Ishikawa (cell line): ENCODE measurements around the gene PLCB4.

Experiments used
- CEBPB ChIP-seq: IDR thresholded peaks from 2 replicates; pipeline ENCODE4 v1.6.1; 2012
- CREB1 ChIP-seq: IDR thresholded peaks from 2 replicates; pipeline ENCODE4 v1.6.1; 2012; ENCODE audit warnings: low read depth
- EGR1 ChIP-seq: IDR thresholded peaks from 2 replicates; pipeline ENCODE4 v1.6.1; 2012
- EP300 ChIP-seq: IDR thresholded peaks from 2 replicates; pipeline ENCODE4 v1.6.1; 2012; ENCODE audit warnings: borderline replicate concordance
- FOXM1 ChIP-seq: IDR thresholded peaks from 2 replicates; pipeline ENCODE4 v1.6.1; 2012; ENCODE audit warnings: low read depth, borderline replicate concordance
- NFIC ChIP-seq: IDR thresholded peaks from 2 replicates; pipeline ENCODE4 v1.6.1; 2012
- RAD21 ChIP-seq: IDR thresholded peaks from 2 replicates; pipeline ENCODE4 v1.6.1; 2012; ENCODE audit warnings: low read depth
- TAF1 ChIP-seq: IDR thresholded peaks from 2 replicates; pipeline ENCODE4 v1.6.1; 2012; ENCODE audit warnings: low read depth, mild to moderate bottlenecking
- TCF12 ChIP-seq: IDR thresholded peaks from 2 replicates; pipeline ENCODE4 v1.6.1; 2012; ENCODE audit warnings: low read depth
- TEAD4 ChIP-seq: IDR thresholded peaks from 2 replicates; pipeline ENCODE4 v1.6.1; 2012
- YY1 ChIP-seq: IDR thresholded peaks from 2 replicates; pipeline ENCODE4 v1.6.1; 2012; ENCODE audit warnings: low read depth
- ZBTB7A ChIP-seq: IDR thresholded peaks from 2 replicates; pipeline ENCODE4 v1.6.1; 2012; ENCODE audit warnings: low read depth
- TF ChIP-seq, protein P1 (sequence below): IDR thresholded peaks from 2 replicates; pipeline ENCODE4 v1.6.1; 2012
- TF ChIP-seq, protein P2 (sequence below): IDR thresholded peaks from 2 replicates; pipeline ENCODE4 v1.6.1; 2012
- TF ChIP-seq, protein P3 (sequence below): IDR thresholded peaks from 2 replicates; pipeline ENCODE4 v1.6.1; 2012; ENCODE audit warnings: low read depth, mild to moderate bottlenecking

Gene PLCB4

DNA sequence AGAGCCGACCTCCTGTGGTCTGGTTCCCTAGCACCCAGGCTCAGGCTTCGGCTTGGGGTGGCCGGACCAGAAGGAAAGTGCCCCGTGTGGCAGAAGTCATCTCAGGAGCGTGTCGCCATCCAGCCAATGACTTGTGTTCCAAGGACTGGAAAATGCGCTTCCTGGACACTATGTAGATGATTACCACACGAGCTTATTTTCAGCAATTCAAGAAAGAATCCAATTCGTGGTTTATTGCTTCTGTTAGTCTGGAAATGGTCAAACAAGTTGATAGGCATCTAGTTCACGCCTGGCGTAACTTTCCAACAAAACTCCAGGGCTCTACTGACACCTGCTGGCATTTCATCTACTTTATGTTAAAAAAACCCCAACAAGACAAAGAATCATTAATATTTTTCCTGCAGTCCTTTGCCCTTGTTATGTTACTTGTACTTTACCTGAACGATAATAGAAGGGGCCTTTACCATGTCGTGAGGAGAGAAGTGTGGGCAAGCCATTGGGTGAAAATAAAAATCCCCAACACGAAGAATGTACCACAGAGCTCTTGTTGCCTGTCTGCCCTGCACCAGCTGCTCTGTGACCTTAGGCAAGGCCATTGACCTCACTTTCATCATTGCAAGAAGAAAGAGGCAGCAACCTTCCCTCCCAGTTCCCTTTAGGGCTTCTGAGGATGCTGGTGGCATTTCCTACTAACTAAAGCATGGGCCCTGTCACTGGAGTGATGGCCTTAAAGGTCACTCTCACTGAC lies 290.8 kb downstream of the PLCB4 start:
- no peak for TF ChIP-seq ZBTB7A
- TF ChIP-seq, protein P1, sequence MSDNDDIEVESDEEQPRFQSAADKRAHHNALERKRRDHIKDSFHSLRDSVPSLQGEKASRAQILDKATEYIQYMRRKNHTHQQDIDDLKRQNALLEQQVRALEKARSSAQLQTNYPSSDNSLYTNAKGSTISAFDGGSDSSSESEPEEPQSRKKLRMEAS, result no peak
- TF ChIP-seq RAD21, result peak; percentile 68
- no peak for TF ChIP-seq EP300

DNA sequence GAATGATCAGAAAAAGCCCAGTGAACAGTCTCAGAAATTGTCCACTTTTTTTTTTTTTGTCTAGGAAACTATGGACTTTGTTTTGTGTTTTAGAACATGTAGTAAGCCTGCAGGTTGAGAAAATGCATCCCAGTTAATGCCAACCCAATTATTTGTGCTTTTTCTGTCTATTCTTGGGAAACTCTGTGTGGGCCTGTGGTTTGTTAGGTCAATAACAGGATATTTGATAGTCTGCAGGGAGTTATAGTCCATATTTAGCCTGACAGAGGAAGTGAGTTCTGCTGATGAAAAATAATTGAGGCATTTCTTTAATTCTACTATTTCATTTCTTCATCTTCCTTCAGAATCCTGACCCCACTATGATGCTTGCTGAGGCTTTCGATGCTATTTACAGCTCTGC lies 291.5 kb downstream of the PLCB4 start:
- TF ChIP-seq EP300, result no peak
- TF ChIP-seq TCF12, result no peak
- no peak for TF ChIP-seq ZBTB7A
- no peak for TF ChIP-seq TEAD4
- no peak for TF ChIP-seq NFIC
- no peak for TF ChIP-seq EGR1
- TF ChIP-seq TAF1, result no peak
- no peak for TF ChIP-seq RAD21
- no peak for TF ChIP-seq FOXM1
- TF ChIP-seq CEBPB, result no peak
- TF ChIP-seq, protein P2, sequence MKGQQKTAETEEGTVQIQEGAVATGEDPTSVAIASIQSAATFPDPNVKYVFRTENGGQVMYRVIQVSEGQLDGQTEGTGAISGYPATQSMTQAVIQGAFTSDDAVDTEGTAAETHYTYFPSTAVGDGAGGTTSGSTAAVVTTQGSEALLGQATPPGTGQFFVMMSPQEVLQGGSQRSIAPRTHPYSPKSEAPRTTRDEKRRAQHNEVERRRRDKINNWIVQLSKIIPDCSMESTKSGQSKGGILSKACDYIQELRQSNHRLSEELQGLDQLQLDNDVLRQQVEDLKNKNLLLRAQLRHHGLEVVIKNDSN, result no peak

DNA sequence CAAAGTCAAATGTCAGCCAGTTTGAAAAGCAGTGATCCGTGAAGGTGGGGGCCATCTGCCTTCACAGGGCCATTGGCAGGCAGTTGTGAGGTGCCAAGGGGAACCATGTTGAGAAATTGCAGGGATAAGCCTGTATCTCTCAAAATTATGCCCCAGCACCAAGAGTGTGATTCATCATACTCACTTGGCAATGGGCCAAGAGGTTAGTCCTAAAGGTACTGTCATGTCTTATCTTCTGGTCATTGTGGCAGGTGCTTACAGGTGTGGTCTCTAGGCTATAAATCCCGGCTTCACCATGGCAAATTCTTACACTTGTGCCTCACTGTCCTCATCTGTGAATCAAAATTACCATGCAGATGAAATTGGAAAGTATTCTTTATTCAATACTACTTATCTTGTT lies 294.8 kb downstream of the PLCB4 start:
- TF ChIP-seq EGR1, result no peak
- peak; percentile 66 for TF ChIP-seq NFIC
- TF ChIP-seq ZBTB7A, result no peak

DNA sequence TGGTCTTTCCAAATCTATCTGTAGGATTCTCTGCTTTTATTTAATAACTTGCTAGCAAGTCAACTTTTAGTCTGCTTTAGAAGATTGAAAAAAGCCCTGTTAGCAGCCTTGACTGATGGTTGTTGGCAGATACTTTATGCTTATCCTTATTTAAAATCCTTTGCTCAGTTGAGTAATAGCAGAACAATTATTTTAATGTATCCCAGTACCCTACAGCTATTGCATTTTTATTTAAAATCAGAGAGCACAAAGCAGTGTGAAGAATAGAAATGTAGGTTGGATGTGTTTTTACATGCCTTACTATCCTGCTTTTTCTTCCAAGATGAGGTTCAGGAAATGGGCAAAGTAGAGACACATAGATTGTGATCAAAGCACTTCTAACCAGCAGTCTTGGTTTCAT lies 298.4 kb downstream of the PLCB4 start:
- TF ChIP-seq CREB1 (no peak), FOXM1 (no peak), CEBPB (no peak)
- TF ChIP-seq, protein P2, result no peak
- TF ChIP-seq, protein P1, result no peak

DNA sequence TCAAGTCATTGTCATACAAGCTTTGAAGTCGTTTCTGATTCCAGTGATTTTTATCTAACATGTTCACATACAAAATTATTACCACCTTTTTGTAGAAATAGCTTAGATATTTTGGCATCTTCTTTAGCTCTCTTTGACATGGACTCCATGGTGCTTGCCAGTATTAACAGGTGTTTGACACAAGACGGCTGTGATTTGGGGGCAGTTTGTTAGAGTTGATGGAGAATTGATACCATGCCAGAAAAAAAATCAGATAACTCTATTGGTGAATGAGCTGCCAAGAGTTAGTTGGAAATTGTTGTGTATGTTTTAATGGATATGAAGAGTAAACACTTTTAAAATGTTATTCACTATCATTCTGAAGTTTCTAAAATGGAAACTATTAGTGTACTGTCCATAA lies 298.9 kb downstream of the PLCB4 start:
- TF ChIP-seq FOXM1 (no peak), TAF1 (no peak), CREB1 (no peak), EP300 (no peak), ZBTB7A (no peak), CEBPB (no peak), EGR1 (no peak), NFIC (no peak), TCF12 (no peak), YY1 (no peak), RAD21 (no peak)
- TF ChIP-seq, protein P1, result no peak
- TF ChIP-seq, protein P3, sequence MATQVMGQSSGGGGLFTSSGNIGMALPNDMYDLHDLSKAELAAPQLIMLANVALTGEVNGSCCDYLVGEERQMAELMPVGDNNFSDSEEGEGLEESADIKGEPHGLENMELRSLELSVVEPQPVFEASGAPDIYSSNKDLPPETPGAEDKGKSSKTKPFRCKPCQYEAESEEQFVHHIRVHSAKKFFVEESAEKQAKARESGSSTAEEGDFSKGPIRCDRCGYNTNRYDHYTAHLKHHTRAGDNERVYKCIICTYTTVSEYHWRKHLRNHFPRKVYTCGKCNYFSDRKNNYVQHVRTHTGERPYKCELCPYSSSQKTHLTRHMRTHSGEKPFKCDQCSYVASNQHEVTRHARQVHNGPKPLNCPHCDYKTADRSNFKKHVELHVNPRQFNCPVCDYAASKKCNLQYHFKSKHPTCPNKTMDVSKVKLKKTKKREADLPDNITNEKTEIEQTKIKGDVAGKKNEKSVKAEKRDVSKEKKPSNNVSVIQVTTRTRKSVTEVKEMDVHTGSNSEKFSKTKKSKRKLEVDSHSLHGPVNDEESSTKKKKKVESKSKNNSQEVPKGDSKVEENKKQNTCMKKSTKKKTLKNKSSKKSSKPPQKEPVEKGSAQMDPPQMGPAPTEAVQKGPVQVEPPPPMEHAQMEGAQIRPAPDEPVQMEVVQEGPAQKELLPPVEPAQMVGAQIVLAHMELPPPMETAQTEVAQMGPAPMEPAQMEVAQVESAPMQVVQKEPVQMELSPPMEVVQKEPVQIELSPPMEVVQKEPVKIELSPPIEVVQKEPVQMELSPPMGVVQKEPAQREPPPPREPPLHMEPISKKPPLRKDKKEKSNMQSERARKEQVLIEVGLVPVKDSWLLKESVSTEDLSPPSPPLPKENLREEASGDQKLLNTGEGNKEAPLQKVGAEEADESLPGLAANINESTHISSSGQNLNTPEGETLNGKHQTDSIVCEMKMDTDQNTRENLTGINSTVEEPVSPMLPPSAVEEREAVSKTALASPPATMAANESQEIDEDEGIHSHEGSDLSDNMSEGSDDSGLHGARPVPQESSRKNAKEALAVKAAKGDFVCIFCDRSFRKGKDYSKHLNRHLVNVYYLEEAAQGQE, result no peak
- TF ChIP-seq, protein P2, result no peak

DNA sequence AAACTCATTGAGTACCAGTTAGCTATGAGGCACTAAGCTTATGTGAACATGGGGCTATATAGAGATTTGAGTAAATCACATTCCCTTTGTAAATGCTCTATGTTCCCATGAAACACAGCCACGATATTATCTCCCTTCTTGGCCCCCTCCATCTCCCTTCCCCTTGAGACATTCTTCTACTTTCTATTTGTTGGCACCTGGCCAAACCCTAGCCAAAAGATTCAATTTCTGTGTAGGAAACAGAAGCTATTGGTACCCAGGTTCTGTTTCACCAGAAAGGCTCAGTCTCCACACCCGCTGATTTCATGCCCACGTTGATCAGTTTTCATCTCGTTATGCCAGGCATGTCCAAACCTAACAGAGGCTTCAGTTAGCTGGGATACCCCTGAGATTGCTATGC lies 300.0 kb downstream of the PLCB4 start:
- no peak for TF ChIP-seq RAD21
- TF ChIP-seq NFIC, result peak; percentile 69

DNA sequence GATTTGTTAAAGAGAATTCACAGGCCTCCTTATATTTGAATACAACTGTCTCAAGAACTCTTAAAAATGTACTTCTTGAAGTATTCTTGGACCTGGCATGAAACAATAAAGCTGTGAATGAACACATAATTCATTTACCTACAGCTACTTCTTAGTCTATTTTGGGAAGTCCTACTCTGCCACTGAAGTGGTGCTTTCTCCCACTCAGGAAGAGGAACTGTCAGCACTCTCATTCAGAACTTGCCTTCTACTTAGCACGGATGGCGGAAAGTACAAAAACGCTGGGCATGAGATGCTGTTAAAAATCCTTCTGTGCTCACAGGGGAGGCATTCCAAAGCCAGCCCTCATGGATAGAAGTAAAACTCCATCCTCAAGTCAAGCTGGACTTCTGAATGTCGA lies 300.7 kb downstream of the PLCB4 start:
- no peak for TF ChIP-seq CEBPB
- TF ChIP-seq EGR1, result no peak
- TF ChIP-seq, protein P3, result no peak
- TF ChIP-seq EP300, result no peak
- TF ChIP-seq TCF12, result no peak
- TF ChIP-seq, protein P2, result no peak
- TF ChIP-seq RAD21, result no peak
- TF ChIP-seq, protein P1, result no peak
